ENCODE results near the gene SLC3A2.

The SLC3A2 gene

GRCh38 chr11:62881579-62882430 lies 1.1 kb downstream of the SLC3A2 start:
- DNase-seq (ENCODE audit: low read depth) = peak; percentile 75

DNA sequence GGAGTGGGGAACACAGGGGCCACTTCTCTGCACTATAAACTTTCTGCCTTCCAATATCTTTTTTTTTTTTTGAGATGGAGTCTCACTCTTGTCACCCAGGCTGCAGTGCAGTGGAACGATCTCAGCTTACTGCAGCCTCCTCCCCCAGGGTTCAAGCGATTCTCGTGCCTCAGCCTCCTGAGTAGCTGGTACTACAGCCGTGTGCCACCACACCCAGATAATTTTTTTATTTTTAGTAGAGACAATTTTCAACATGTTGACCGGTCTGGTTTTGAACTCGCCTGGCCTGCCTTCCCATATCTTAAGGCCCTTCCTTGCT lies 1.7 kb downstream of the SLC3A2 start:
- DNase-seq (ENCODE audit: low read depth) = no peak

- DNase-seq (ENCODE audit: low read depth) = no peak
Observed at GRCh38 chr11:62882788-62883501, 2.2 kb downstream of the SLC3A2 start.

DNA sequence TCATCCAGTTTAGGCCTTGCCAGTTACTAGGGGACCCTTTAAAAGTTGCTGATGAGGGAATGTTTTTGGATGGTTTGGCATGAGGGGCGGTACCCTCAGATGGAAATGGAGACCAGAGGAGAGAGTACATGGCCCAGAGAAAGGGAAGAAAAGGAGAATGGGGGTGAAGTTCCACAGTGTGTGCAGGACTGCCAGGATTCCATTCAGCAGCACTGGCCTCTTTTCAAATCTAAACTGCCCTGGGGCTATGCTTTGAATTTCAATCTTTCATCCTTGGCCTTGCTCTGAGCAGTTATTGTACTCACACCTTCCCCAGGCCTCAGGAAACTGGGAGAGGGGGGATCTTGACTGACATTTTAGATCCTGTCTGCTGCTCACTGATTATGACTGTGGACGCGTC lies 3.0 kb downstream of the SLC3A2 start:
- DNase-seq (ENCODE audit: low read depth) = no peak

DNA sequence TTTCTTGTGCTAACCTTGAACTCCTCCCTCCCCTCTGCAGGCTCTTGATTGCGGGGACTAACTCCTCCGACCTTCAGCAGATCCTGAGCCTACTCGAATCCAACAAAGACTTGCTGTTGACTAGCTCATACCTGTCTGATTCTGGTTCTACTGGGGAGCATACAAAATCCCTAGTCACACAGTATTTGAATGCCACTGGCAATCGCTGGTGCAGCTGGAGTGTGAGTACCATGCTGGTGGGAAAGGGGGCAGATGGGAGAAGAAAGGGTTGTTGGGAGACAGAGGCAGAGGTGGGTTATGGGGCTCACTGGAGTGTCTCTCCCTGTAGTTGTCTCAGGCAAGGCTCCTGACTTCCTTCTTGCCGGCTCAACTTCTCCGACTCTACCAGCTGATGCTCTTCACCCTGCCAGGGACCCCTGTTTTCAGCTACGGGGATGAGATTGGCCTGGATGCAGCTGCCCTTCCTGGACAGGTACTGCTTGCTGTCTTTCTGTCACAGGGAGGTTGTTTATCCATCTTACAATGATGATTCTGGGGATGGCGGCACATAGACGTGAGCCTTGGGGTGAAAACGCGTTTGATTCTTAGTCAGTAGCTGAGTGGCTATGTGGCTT lies 4.5 kb downstream of the SLC3A2 start:
- no peak for DNase-seq (ENCODE audit: low read depth)

GRCh38 chr11:62888406-62888805 lies 7.7 kb downstream of the SLC3A2 start:
- DNase-seq (ENCODE audit: low read depth) = no peak

GRCh38 chr11:62889126-62889483 lies 8.4 kb downstream of the SLC3A2 start:
- DNase-seq (ENCODE audit: low read depth) = no peak

DNA sequence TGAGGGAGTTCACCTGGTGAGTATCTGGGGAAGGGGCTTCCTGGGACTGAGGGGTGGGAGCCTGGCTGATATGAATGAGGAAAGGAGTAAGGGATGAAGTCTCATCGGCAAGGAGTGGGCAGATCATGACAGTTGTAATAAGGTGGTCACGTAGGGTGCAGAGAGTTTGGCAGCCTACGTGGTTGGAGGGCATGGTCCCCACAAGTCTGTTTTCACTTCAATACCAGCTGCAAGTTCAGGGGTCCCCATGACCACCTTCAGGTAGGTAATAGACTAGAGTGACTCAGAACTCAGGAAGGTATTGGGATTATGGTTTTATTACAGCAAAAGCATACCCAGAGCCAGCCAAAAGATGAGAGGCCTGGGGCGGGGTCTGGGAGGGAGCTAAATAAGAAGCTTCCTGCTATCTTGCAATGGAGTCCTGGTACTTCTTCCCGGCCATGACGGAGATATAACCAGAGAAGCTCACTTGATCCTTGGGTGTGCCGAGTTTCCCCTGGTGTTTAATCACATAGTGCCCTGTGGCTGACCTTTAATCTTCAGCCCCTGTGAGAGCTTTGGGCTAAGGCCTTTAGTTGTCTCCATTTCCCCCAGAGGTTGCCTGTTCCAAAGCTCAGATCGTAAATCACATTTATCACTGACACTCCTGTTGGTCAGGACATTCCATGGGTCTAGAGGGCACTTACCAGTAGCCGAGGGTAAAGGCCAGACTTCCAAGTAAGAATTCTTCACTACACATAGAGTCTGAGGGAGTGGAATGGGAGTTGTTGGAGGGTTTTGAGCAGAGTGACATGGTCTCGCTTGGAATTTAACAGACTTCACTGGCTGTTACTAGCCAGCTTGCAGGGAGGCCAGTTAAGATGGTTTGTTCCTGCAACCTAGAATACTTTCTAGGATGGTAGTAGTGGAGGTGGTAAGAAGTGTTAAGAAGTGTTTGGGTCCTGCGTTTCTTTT lies 9.1 kb downstream of the SLC3A2 start:
- DNase-seq (ENCODE audit: low read depth) = no peak

- DNase-seq (ENCODE audit: low read depth) = no peak
Observed at GRCh38 chr11:62892077-62892922, 11.6 kb downstream of the SLC3A2 start.

- no peak for DNase-seq (ENCODE audit: low read depth)
Observed at GRCh38 chr11:62895501-62895900, 14.8 kb downstream of the SLC3A2 start.

GRCh38 chr11:62896049-62896448 lies 15.4 kb downstream of the SLC3A2 start:
- DNase-seq (ENCODE audit: low read depth) = no peak

- DNase-seq (ENCODE audit: low read depth) = no peak
Observed at GRCh38 chr11:62897311-62897710, 16.6 kb downstream of the SLC3A2 start.

- no peak for DNase-seq (ENCODE audit: low read depth)
Observed at GRCh38 chr11:62898027-62898426, 17.3 kb downstream of the SLC3A2 start.

DNA sequence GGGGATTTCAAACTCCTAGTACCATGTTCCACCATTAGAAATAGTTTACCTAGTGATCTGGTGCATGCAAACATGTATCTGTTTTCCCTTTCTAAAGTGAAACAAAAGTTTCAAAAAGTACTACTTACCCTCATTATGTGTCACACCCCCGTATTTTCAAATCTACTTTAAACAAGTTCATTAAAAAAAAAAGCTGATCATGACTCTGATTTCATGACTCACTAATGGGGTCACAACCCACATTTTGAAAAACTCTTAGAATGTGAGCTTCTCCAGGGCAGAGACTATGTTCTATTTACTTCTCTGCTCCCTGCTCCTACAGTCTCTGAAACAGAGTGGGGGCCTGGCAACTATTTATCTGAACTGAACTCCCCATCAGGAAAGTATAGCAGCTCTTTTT lies 22.2 kb downstream of the SLC3A2 start:
- DNase-seq (ENCODE audit: low read depth) = no peak

GRCh38 chr11:62905296-62905695 lies 24.6 kb downstream of the SLC3A2 start:
- no peak for DNase-seq (ENCODE audit: low read depth)

- peak; percentile 70 for DNase-seq (ENCODE audit: low read depth)
Observed at GRCh38 chr11:62905927-62906531, 25.3 kb downstream of the SLC3A2 start.

- no peak for DNase-seq (ENCODE audit: low read depth)
Observed at GRCh38 chr11:62908468-62909072, 27.9 kb downstream of the SLC3A2 start.

GRCh38 chr11:62909107-62909894 lies 28.6 kb downstream of the SLC3A2 start:
- DNase-seq (ENCODE audit: low read depth) = no peak

DNA sequence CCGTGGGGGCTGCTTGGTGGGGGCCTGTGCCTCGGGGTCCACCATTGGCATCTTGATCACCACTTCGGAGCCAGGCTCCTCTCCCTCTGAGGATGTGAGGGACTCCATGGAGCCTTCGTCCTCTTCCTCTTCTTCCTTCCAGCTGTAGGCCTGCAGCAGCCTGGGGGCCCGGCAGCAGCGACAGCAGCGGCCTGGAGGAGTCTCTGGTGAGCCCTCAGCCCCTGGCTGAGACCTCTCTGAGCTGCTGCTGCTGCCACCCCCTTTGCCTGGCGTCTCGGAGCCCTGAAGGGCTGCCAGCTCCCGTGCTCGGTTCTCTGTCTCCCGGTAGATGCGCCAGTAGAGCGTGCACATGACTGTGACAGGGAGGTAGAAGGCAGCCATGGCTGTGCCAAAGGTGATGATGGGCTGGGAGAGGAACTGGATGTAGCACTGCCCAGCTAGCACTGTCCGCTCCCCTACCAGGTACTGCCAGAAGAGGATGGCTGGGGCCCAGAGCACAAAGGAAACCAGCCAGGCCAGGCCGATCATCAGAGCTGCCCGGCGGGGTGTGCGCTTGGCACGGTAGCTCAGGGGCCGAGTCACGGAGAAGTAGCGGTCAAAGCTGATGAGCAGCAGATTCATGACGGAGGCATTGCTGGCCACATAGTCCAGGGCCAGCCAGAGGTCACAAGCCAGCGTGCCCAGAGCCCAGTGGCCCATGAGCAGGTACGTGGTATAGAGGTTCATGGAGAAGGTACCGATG lies 29.6 kb downstream of the SLC3A2 start:
- no peak for DNase-seq (ENCODE audit: low read depth)

Data from CMK (cell line).